Activated naive CD8-positive, alpha-beta T cell (primary cell): Measurements from ENCODE around the gene PRDM9.
"Not testable (repeated sequence)": the region's sequence is repeated elsewhere in the genome, so short reads cannot be mapped to it uniquely, and the experiment has no call there.

Experiments
- H3K27ac Mint-ChIP-seq: one replicate; pipeline ENCODE4 v1.8.0; 2021; ENCODE audit warnings: mixed read lengths
- H3K27me3 Mint-ChIP-seq: one replicate; pipeline ENCODE4 v1.8.0; 2021; ENCODE audit warnings: mixed read lengths
- H3K36me3 Mint-ChIP-seq: one replicate; pipeline ENCODE4 v1.8.0; 2021; ENCODE audit warnings: mixed read lengths
- H3K4me1 Mint-ChIP-seq: one replicate; pipeline ENCODE4 v1.8.0; 2021; ENCODE audit warnings: low read depth, mixed read lengths
- H3K4me3 Mint-ChIP-seq: one replicate; pipeline ENCODE4 v1.8.0; 2021; ENCODE audit warnings: mild to moderate bottlenecking, mixed read lengths
- H3K9me3 Mint-ChIP-seq: one replicate; pipeline ENCODE4 v1.8.0; 2021; ENCODE audit warnings: low read depth, mixed read lengths

PRDM9 gene

DNA sequence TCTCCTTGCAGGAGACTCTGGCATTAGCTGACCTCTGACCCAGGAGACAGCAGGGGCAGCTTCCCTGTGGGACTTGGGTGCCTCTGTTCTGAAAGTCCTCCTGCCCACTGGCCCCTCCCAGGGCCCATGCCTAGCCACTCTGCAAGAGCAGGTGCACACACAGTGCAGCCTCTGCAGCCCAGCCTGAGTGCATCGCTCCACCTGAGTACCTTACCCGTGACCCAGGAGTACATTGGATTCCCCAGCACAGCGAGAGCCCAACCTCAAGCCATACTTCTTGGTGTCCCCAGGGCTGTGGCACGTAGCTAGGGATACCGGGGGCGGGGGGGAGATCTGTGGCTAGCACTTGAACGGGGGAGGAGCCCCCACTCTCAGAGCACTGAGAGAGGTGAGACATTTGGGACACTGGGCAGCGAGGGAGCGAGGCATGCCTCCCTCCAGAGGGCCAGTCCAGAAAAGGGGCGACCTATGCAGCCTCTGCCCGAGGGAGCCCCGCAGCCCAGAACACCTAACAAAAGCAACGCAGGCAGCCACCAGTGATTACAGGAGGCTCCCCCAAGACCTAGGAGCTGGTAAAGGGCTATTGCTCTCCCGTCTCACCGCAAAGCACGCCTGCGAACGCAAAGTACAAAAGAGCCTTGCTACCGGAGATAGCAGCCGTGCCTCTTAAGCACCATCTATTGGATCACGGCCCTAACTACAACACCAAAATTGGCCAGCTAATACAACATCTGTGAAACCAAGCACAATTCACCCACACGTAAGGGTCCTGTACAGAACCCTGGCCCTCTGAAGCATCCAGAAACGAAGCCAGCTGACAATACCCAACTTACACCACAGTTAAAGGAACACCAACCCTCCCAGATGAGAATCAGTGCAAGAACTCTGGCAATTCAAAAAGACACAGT is 826 bp upstream of the PRDM9 start:
- no peak overlapping the region for H3K27ac Mint-ChIP-seq
- peaks cover 17% of the 10 kb centered on the region for H3K9me3 Mint-ChIP-seq
- no peaks in the 10 kb centered on the region for H3K4me1 Mint-ChIP-seq
- H3K27me3 Mint-ChIP-seq = no peaks in the 10 kb centered on the region
- no peaks in the 10 kb centered on the region for H3K36me3 Mint-ChIP-seq
- no peak overlapping the region for H3K4me3 Mint-ChIP-seq

DNA sequence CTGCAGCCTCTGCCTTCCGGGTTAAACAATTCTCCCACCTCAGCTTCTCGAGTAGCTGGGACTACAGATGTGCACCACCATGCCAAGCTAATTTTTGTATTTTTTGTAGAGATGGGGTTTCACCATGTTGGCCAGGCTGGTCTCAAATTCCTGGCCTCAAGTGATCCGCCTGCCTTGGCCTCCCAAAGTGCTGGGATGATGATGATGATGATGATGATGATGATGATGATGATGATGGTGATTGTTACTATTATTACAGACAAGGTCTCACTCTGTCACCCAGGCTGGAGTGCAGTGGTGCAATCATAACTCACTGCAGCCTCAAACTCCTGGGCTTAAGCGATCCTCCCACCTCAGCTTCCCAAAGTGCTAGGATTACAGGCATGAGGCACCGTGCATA is 3.0 kb downstream of the PRDM9 start:
- H3K9me3 Mint-ChIP-seq, H3K27ac Mint-ChIP-seq, H3K4me3 Mint-ChIP-seq, H3K4me1 Mint-ChIP-seq, H3K27me3 Mint-ChIP-seq, H3K36me3 Mint-ChIP-seq: not testable (repeated sequence)

DNA sequence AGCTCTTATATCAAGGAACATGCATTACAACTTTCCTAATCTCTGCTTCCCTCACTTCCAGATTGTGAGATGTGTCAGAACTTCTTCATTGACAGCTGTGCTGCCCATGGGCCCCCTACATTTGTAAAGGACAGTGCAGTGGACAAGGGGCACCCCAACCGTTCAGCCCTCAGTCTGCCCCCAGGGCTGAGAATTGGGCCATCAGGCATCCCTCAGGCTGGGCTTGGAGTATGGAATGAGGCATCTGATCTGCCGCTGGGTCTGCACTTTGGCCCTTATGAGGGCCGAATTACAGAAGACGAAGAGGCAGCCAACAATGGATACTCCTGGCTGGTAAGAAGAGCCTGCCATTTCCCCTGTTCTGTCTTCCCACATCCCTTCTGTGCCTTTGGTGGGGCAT is 15.1 kb downstream of the PRDM9 start:
- no peak overlapping the region for H3K4me3 Mint-ChIP-seq
- H3K4me1 Mint-ChIP-seq = no peaks in the 10 kb centered on the region
- peaks cover 13% of the 10 kb centered on the region for H3K9me3 Mint-ChIP-seq
- no peaks in the 10 kb centered on the region for H3K27me3 Mint-ChIP-seq
- H3K27ac Mint-ChIP-seq = no peak overlapping the region
- H3K36me3 Mint-ChIP-seq = no peaks in the 10 kb centered on the region

DNA sequence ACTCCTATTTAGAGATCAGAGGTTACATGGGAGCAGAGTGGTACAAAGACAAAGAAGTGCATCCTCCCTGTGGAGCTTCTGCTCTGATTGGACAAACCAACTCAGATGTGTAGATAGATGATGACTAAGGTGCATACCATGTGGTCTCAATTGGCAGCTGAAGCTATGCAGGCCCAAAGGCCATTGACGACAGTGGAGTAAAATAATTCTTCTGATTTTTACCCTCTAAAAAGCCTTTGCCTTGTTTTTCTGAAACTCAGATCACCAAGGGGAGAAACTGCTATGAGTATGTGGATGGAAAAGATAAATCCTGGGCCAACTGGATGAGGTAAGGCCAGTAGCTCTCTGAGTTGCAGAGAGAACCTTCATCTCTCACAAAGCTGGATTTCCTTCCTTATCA is 15.6 kb downstream of the PRDM9 start:
- no peaks in the 10 kb centered on the region for H3K36me3 Mint-ChIP-seq
- no peaks in the 10 kb centered on the region for H3K4me1 Mint-ChIP-seq
- H3K27ac Mint-ChIP-seq = no peak overlapping the region
- no peak overlapping the region for H3K4me3 Mint-ChIP-seq
- no peaks in the 10 kb centered on the region for H3K27me3 Mint-ChIP-seq
- peaks cover 11% of the 10 kb centered on the region for H3K9me3 Mint-ChIP-seq

DNA sequence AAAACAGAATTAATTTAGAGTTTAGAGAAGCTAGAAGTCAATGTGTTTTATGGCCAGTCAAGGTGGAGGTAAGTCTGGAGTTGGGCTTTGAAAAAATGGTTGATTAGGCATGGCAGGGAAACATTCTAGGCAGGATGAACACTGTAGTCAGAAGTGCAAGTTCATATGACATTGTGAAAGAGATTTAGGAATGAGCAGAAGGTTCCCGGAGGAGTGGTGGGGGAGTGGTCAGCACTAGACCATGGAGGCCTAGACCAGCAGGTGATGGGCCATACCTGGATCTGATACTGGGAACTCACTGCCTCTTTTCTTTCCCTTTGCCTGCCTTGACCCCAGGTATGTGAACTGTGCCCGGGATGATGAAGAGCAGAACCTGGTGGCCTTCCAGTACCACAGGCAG is 16.6 kb downstream of the PRDM9 start:
- Mint-ChIP-seq H3K27me3 (no peaks in the 10 kb centered on the region), H3K9me3 (peaks cover 9% of the 10 kb centered on the region), H3K4me1 (no peaks in the 10 kb centered on the region)

DNA sequence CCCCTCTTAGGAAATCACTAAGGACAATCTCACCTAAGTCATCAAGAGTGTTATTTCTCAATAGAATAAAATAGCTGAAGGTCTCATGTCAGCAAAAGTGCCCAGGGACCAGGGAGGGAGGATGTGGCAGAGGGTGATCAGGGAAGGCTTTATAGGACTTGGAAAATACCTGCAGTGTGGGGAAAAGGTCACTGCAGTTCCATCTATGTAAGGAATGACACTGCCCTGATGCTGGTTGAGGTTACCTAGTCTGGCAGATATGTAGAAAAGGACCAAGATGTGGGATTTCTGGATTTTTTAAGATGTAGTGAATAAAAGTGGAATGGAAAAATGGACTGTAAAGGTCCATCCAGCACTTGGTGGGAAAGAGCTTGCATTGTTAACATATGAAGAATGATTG is 18.3 kb downstream of the PRDM9 start:
- no peaks in the 10 kb centered on the region for H3K4me1 Mint-ChIP-seq
- no peaks in the 10 kb centered on the region for H3K36me3 Mint-ChIP-seq
- H3K9me3 Mint-ChIP-seq = peaks cover 5% of the 10 kb centered on the region
- H3K27me3 Mint-ChIP-seq = no peaks in the 10 kb centered on the region
- no peak overlapping the region for H3K4me3 Mint-ChIP-seq
- no peak overlapping the region for H3K27ac Mint-ChIP-seq

More for the DNA sequence above, 16.6 kb downstream of the PRDM9 start:
- Mint-ChIP-seq H3K4me3 (no peak overlapping the region), H3K27ac (no peak overlapping the region), H3K36me3 (no peaks in the 10 kb centered on the region)

DNA sequence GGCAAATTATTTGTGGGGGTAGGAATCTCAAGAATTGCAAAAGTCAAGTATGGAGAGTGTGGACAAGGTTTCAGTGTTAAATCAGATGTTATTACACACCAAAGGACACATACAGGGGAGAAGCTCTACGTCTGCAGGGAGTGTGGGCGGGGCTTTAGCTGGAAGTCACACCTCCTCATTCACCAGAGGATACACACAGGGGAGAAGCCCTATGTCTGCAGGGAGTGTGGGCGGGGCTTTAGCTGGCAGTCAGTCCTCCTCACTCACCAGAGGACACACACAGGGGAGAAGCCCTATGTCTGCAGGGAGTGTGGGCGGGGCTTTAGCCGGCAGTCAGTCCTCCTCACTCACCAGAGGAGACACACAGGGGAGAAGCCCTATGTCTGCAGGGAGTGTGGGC is 19.2 kb downstream of the PRDM9 start:
- not testable (repeated sequence) for H3K9me3 Mint-ChIP-seq, H3K4me3 Mint-ChIP-seq, H3K27ac Mint-ChIP-seq, H3K27me3 Mint-ChIP-seq, H3K4me1 Mint-ChIP-seq, H3K36me3 Mint-ChIP-seq

DNA sequence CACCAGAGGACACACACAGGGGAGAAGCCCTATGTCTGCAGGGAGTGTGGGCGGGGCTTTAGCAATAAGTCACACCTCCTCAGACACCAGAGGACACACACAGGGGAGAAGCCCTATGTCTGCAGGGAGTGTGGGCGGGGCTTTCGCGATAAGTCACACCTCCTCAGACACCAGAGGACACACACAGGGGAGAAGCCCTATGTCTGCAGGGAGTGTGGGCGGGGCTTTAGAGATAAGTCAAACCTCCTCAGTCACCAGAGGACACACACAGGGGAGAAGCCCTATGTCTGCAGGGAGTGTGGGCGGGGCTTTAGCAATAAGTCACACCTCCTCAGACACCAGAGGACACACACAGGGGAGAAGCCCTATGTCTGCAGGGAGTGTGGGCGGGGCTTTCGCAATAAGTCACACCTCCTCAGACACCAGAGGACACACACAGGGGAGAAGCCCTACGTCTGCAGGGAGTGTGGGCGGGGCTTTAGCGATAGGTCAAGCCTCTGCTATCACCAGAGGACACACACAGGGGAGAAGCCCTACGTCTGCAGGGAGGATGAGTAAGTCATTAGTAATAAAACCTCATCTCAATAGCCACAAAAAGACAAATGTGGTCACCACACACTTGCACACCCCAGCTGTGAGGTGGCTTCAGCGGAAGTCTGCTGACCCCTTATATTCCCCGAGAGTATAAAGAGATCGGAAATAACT is 20.0 kb downstream of the PRDM9 start:
- not testable (repeated sequence) for H3K27me3 Mint-ChIP-seq, H3K36me3 Mint-ChIP-seq, H3K4me3 Mint-ChIP-seq, H3K27ac Mint-ChIP-seq, H3K4me1 Mint-ChIP-seq
- peaks cover 11% of the 10 kb centered on the region for H3K9me3 Mint-ChIP-seq

DNA sequence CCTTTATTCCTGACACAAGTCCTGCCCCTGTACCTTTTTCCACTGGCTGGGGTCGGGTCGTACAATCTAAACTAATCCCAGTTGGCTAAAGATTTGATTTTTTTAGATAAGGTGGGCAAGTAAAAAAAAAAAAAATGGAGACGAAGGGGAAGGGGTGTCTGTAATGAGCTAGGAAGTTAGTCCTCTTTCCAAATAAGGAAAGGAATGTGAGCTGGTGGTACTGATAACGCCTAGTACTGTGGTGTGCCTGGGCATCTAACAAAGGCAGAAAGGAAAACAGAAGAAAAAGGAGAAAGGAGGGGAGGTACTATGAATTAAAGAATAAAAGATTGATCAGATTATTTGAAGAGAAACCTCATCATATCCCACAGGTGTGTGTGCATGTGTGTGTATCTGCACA is 21.3 kb downstream of the PRDM9 start:
- Mint-ChIP-seq H3K36me3 (no peaks in the 10 kb centered on the region), H3K27me3 (no peaks in the 10 kb centered on the region), H3K9me3 (peaks cover 11% of the 10 kb centered on the region), H3K4me3 (no peak overlapping the region), H3K27ac (no peak overlapping the region), H3K4me1 (no peaks in the 10 kb centered on the region)

DNA sequence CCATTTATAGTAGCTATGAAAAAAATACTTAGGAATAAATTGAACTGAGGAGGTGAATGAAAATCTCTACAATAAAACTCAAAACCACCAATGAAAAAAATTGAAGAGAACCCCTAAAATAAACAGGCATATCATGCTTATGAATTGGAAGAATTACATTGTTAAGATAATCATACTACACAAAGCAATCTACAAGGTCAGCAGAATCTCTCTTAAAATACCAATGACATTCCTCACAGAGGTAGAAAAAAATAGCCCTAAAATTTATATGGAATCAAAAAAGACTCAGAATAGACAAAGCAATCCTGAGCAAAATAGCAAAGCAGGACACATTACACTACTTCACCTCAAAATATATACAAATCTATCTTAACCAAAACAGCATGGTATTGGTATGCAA is 23.2 kb downstream of the PRDM9 start:
- Mint-ChIP-seq H3K36me3 (no peaks in the 10 kb centered on the region), H3K4me1 (no peaks in the 10 kb centered on the region), H3K4me3 (no peak overlapping the region), H3K9me3 (peaks cover 10% of the 10 kb centered on the region), H3K27ac (no peak overlapping the region), H3K27me3 (no peaks in the 10 kb centered on the region)

DNA sequence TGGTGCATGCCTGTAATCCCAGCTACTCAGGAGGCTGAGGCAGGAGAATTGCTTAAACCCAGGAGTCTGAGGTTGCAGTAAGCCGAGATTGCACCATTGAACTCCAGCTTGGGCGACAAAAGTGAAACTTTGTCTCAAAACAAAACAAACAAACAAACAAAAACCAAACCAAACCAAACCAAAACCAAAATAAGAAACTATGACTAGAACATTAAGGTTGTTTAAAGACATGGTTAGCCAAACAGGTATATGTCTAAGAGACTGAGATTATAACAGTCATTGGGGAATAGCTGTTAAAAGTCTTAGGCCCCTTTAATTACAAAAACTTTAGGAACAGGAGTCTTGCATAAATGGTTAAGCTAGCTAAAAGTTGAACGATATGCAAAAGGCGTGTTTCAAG is 63.6 kb downstream of the PRDM9 start:
- no peak overlapping the region for H3K4me3 Mint-ChIP-seq
- no peaks in the 10 kb centered on the region for H3K4me1 Mint-ChIP-seq
- H3K36me3 Mint-ChIP-seq = no peaks in the 10 kb centered on the region
- no peaks in the 10 kb centered on the region for H3K27me3 Mint-ChIP-seq
- peaks cover 5% of the 10 kb centered on the region for H3K9me3 Mint-ChIP-seq
- no peak overlapping the region for H3K27ac Mint-ChIP-seq
